HepG2 (cell line): Measurements from ENCODE around the gene UBAC2.

Experiments
- CHD4 ChIP-seq: fragments of 200-600 bp; sonication (generic); IDR thresholded peaks from 2 replicates; pipeline ENCODE4 v1.7.0; 2017; ENCODE audit warnings: mild to moderate bottlenecking, low read length, borderline replicate concordance
- CTCF ChIP-seq: sonication (generic); formaldehyde crosslinking; IDR thresholded peaks from 2 replicates; pipeline ENCODE4 v1.5.0; 2020; ENCODE audit warnings: mild to moderate bottlenecking, missing genetic modification reagents, moderate library complexity
- FIP1L1 ChIP-seq: fragments of 200-400 bp; formaldehyde crosslinking; IDR thresholded peaks from 2 replicates; pipeline ENCODE4 v1.6.1; 2018; ENCODE audit warnings: low read depth, mild to moderate bottlenecking, low read length, moderate library complexity, borderline replicate concordance; ENCODE audit not compliant: insufficient read depth
- FOSL1 ChIP-seq: sonication (generic); formaldehyde crosslinking; IDR thresholded peaks from 2 replicates; pipeline ENCODE4 v1.9.0; 2021; ENCODE audit warnings: missing genetic modification reagents, borderline replicate concordance
- JUND ChIP-seq: sonication (generic); formaldehyde crosslinking; IDR thresholded peaks from 2 replicates; pipeline ENCODE4 v1.8.0; 2022; ENCODE audit warnings: mild to moderate bottlenecking, missing genetic modification reagents
- NFE2 ChIP-seq: sonication (generic); formaldehyde crosslinking; IDR thresholded peaks from 2 replicates; pipeline ENCODE4 v1.4.0; 2020; ENCODE audit warnings: missing genetic modification reagents
- NONO ChIP-seq, 2 experiments: fragments of 450-650 bp in 1 of 2; sonication (generic) in 1 of 2; formaldehyde crosslinking in 1 of 2; IDR thresholded peaks in 1 of 2; conservative IDR thresholded peaks in 1 of 2; 2 replicates each; pipeline versions ENCODE4 v1.6.1 to v1.8.0; 2017 to 2022; ENCODE audit warnings: mild to moderate bottlenecking in 1 of 2, missing genetic modification reagents in 1 of 2, moderate library complexity in 1 of 2
- RAD21 ChIP-seq: fragments of 450-650 bp; formaldehyde crosslinking; IDR thresholded peaks from 2 replicates; pipeline ENCODE4 v1.5.0; 2020; ENCODE audit warnings: mild to moderate bottlenecking
- TAF1 ChIP-seq: sonication (generic); formaldehyde crosslinking; IDR thresholded peaks from 2 replicates; pipeline ENCODE4 v1.4.0; 2020; ENCODE audit warnings: missing genetic modification reagents
- ZFP91 ChIP-seq: sonication (generic); formaldehyde crosslinking; IDR thresholded peaks from 2 replicates; pipeline ENCODE4 v1.9.0; 2022; ENCODE audit warnings: missing genetic modification reagents, mild to moderate bottlenecking, borderline replicate concordance
- ZNF563 ChIP-seq: sonication (generic); formaldehyde crosslinking; IDR thresholded peaks from 2 replicates; pipeline ENCODE4 v1.8.0; 2022; ENCODE audit warnings: mild to moderate bottlenecking, moderate library complexity, missing genetic modification reagents

- TF ChIP-seq ZFP91 (CRISPR knock-in tag), result no peak
- TF ChIP-seq JUND (CRISPR knock-in tag), result no peak
- no peak for TF ChIP-seq NONO (IDR thresholded peaks at IDR 0.05)
- TF ChIP-seq NONO (CRISPR knock-in tag; conservative IDR thresholded peaks at IDR 0.05), result no peak
- no peak for TF ChIP-seq FOSL1 (CRISPR knock-in tag)
- no peak for TF ChIP-seq TAF1
- TF ChIP-seq RAD21 (CRISPR knock-in tag), result no peak
- TF ChIP-seq ZNF563 (CRISPR knock-in tag), result no peak
- no peak for TF ChIP-seq CTCF (CRISPR knock-in tag)
- TF ChIP-seq FIP1L1, result no peak
- no peak for TF ChIP-seq CHD4
- TF ChIP-seq NFE2, result no peak
Observed at GRCh38 chr13:99206226-99206625, 5.6 kb downstream of the UBAC2 start.
